ENCODE results near the gene CAND2. TPM values are rescaled to one million over a fixed set of nuclear protein-coding genes. Genes with fewer than 3 reads are reported as not detected.

Gene CAND2
- total RNA-seq, 4 donors from 2014 or later, result 9.7 to 18.0 (median 12.4) TPM

- TF ChIP-seq CTCF (IDR thresholded peaks at IDR 0.05) (no peak), POLR2A (IDR thresholded peaks at IDR 0.05) (no peak)
- intact Hi-C loops (cut with DNase I), result no loop called here
- no peak for DNase-seq
- H3K9me3 ChIP-seq, result no peaks in the 10 kb centered on the region
- 92 to 95% methylated on average over 8 of the region's 8 CpGs for WGBS, 2 donors
- no peaks in the 10 kb centered on the region for H3K4me1 ChIP-seq
- H3K4me3 ChIP-seq (replicated peaks in 1 of 3), result no peak overlapping the region
- H3K27ac ChIP-seq, result no peak overlapping the region
- no peaks in the 10 kb centered on the region for H3K27me3 ChIP-seq
- peaks cover 0 to 14% of the 10 kb centered on the region in 2 donors for H3K36me3 ChIP-seq
These were observed 28.7 kb downstream of the CAND2 start for GRCh38 chr3:12825156-12825555.

- Histone ChIP-seq H3K36me3 (peaks cover 10 to 22% of the 10 kb centered on the region in 2 donors), H3K27me3 (no peaks in the 10 kb centered on the region), H3K4me1 (no peaks in the 10 kb centered on the region), H3K9me3 (no peaks in the 10 kb centered on the region), H3K27ac (no peak overlapping the region), H3K4me3 (replicated peaks in 1 of 3) (no peak overlapping the region)
- no peak for DNase-seq
- 93 to 98% methylated on average over 4 of the region's 4 CpGs for WGBS, 2 donors
- no peak for TF ChIP-seq CTCF (IDR thresholded peaks at IDR 0.05)
- intact Hi-C loops (cut with DNase I), result no loop called here
These were observed 32.3 kb downstream of the CAND2 start for GRCh38 chr3:12828751-12829150.

GRCh38 chr3:12829404-12829803 lies 32.9 kb downstream of the CAND2 start:
- DNase-seq, result no peak
- Histone ChIP-seq H3K27me3 (no peaks in the 10 kb centered on the region), H3K27ac (no peak overlapping the region), H3K4me3 (replicated peaks in 1 of 3) (no peak overlapping the region), H3K4me1 (no peaks in the 10 kb centered on the region), H3K36me3 (peaks cover 14 to 29% of the 10 kb centered on the region in 2 donors), H3K9me3 (no peaks in the 10 kb centered on the region)
- WGBS, 2 donors, result 95 to 97% methylated on average over 4 of the region's 4 CpGs
- no peak for TF ChIP-seq CTCF (IDR thresholded peaks at IDR 0.05)
- TF ChIP-seq POLR2A (IDR thresholded peaks at IDR 0.05), result no peak
- intact Hi-C loops (cut with DNase I), result no loop called here

- Histone ChIP-seq H3K27me3 (no peaks in the 10 kb centered on the region), H3K4me1 (no peaks in the 10 kb centered on the region), H3K4me3 (replicated peaks in 1 of 3) (no peak overlapping the region), H3K36me3 (peaks cover 14 to 36% of the 10 kb centered on the region in 2 donors), H3K9me3 (no peaks in the 10 kb centered on the region), H3K27ac (no peak overlapping the region)
- WGBS, 2 donors, result 84 to 90% methylated on average over 17 of the region's 17 CpGs
- TF ChIP-seq CTCF (IDR thresholded peaks at IDR 0.05) (no peak), POLR2A (IDR thresholded peaks at IDR 0.05) (no peak)
- intact Hi-C loops (cut with DNase I), result no loop called here
- DNase-seq, result no peak
These were observed 33.7 kb downstream of the CAND2 start for GRCh38 chr3:12829886-12830784.

GRCh38 chr3:12830785-12831156 lies 34.3 kb downstream of the CAND2 start:
- no peak for DNase-seq
- intact Hi-C loops (cut with DNase I), result no loop called here
- Histone ChIP-seq H3K4me3 (replicated peaks in 1 of 3) (no peak overlapping the region), H3K27me3 (no peaks in the 10 kb centered on the region), H3K36me3 (peaks cover 16 to 39% of the 10 kb centered on the region in 2 donors), H3K9me3 (no peaks in the 10 kb centered on the region), H3K27ac (no peak overlapping the region), H3K4me1 (no peaks in the 10 kb centered on the region)
- TF ChIP-seq CTCF (IDR thresholded peaks at IDR 0.05) (no peak), POLR2A (IDR thresholded peaks at IDR 0.05) (no peak)
- 78 to 84% methylated on average over 4 of the region's 4 CpGs for WGBS, 2 donors

Data from thyroid gland (tissue), 4 donors.